Uterus (tissue), 2 donors: Measurements from ENCODE around the gene C1orf198.

Experiments used
- POLR2A ChIP-seq, 2 donors: fragments of 450-650 bp; IDR thresholded peaks; one replicate each; pipeline ENCODE4 v1.6.1; 2016; ENCODE audit warnings: antibody characterized with exemption in 2 of 2, mild to moderate bottlenecking in 1 of 2, moderate library complexity in 1 of 2
- TF ChIP-seq, protein P1 (sequence below), 4 experiments: fragments of 200-600 bp in 2 of 4; fragments of 450-650 bp in 2 of 4; sonication (generic) in 2 of 4; IDR thresholded peaks; one replicate each; pipeline ENCODE4 v1.5.1; 2016 to 2019; ENCODE audit warnings: antibody characterized with exemption in 4 of 4, mild to moderate bottlenecking in 2 of 4, moderate library complexity in 1 of 4

DNA sequence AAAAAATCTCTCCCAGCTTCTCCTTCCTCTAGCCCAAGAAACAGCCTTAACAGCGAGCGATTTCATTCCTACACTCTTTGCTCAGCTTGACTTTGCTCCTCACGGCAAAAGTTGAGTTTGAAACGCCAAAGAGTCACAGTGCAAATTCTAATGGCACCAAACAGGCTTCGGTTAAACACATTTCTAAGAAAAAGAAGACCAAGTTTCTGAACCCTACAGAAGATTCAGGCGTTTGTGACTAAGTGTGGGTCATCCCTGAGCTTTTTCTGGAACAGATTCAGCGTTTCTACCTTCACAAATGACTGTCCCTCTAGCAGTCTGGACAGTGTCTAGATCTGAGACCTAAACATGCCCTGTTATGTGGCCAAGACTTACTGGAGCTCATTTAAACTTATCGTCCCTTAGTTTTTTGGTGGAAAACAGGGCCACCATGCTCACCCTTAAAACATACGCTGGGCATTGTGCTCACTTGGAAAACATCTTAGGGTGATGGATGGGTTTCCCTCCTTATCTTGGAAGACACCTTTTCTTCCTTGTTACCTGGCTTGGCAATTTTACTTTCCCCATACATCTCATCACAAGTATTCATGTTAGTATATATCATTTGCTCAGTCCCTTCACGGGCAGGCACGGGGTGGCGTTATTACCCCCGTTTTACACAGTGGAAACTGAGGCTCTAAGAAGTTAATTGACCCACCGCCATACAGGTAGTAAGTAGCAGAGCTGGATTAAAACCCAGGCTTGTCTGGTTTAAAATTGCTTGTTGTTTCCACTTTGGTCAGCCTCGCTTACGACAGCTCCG lies 1.0 kb downstream of the C1orf198 start:
- no peak for TF ChIP-seq POLR2A (IDR thresholded peaks at IDR 0.05)
- TF ChIP-seq, protein P1, sequence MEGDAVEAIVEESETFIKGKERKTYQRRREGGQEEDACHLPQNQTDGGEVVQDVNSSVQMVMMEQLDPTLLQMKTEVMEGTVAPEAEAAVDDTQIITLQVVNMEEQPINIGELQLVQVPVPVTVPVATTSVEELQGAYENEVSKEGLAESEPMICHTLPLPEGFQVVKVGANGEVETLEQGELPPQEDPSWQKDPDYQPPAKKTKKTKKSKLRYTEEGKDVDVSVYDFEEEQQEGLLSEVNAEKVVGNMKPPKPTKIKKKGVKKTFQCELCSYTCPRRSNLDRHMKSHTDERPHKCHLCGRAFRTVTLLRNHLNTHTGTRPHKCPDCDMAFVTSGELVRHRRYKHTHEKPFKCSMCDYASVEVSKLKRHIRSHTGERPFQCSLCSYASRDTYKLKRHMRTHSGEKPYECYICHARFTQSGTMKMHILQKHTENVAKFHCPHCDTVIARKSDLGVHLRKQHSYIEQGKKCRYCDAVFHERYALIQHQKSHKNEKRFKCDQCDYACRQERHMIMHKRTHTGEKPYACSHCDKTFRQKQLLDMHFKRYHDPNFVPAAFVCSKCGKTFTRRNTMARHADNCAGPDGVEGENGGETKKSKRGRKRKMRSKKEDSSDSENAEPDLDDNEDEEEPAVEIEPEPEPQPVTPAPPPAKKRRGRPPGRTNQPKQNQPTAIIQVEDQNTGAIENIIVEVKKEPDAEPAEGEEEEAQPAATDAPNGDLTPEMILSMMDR (IDR thresholded peaks at IDR 0.05), result no peak
